ENCODE data around the gene HAS3.

HAS3 gene

GRCh38 chr16:69150146-69150865 lies 44.9 kb downstream of the HAS3 start:
- Histone ChIP-seq H3K4me1 (ENCODE audit: insufficient read depth, low read length) (no peaks in the 10 kb centered on the region), H2AFZ (ENCODE audit: low read depth, low read length) (no peak overlapping the region), H3K9me3 (ENCODE audit: low read length) (no peaks in the 10 kb centered on the region), H3K4me3 (ENCODE audit: low read length) (no peak overlapping the region), H3K27me3 (ENCODE audit: insufficient read depth, low read length) (no peaks in the 10 kb centered on the region), H3K36me3 (ENCODE audit: insufficient read depth, low read length) (peaks cover 56% of the 10 kb centered on the region)

DNA sequence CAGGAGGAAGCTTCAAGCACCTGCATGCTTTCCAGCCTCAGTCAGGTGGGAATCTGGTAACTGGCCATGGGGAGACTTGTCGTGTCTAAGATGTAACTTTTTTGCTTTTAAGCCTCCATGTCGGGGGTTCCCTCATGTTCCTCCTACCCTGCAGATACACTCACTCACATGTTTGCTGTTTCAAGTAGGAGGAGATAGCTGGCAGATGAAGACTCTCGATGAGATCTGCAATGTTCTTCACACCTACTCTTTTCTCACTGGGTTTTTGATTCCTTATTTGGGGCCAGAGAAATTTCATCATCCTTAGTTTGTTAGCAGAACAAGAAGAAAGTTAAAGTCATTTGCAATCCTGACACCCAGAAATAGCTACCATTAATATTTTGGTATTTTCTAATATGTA lies 51.7 kb downstream of the HAS3 start:
- no peaks in the 10 kb centered on the region for H3K9me3 ChIP-seq (ENCODE audit: low read length)
- H3K27me3 ChIP-seq (ENCODE audit: insufficient read depth, low read length): no peaks in the 10 kb centered on the region
- H3K4me3 ChIP-seq (ENCODE audit: low read length): no peak overlapping the region
- H3K4me1 ChIP-seq (ENCODE audit: insufficient read depth, low read length): no peaks in the 10 kb centered on the region
- peaks cover 78% of the 10 kb centered on the region for H3K36me3 ChIP-seq (ENCODE audit: insufficient read depth, low read length)
- no peak overlapping the region for H2AFZ ChIP-seq (ENCODE audit: low read depth, low read length)

GRCh38 chr16:69160192-69160591 lies 54.7 kb downstream of the HAS3 start:
- Histone ChIP-seq H3K4me1 (ENCODE audit: insufficient read depth, low read length) (no peaks in the 10 kb centered on the region), H3K4me3 (ENCODE audit: low read length) (no peak overlapping the region), H3K36me3 (ENCODE audit: insufficient read depth, low read length) (peaks cover 81% of the 10 kb centered on the region), H3K27me3 (ENCODE audit: insufficient read depth, low read length) (no peaks in the 10 kb centered on the region), H2AFZ (ENCODE audit: low read depth, low read length) (no peak overlapping the region), H3K9me3 (ENCODE audit: low read length) (no peaks in the 10 kb centered on the region)

GRCh38 chr16:69165584-69165983 lies 60.1 kb downstream of the HAS3 start:
- no peaks in the 10 kb centered on the region for H3K27me3 ChIP-seq (ENCODE audit: insufficient read depth, low read length)
- H3K4me1 ChIP-seq (ENCODE audit: insufficient read depth, low read length): no peaks in the 10 kb centered on the region
- no peak overlapping the region for H3K4me3 ChIP-seq (ENCODE audit: low read length)
- H3K9me3 ChIP-seq (ENCODE audit: low read length): no peaks in the 10 kb centered on the region
- H2AFZ ChIP-seq (ENCODE audit: low read depth, low read length): no peak overlapping the region
- peaks cover 86% of the 10 kb centered on the region for H3K36me3 ChIP-seq (ENCODE audit: insufficient read depth, low read length)

GRCh38 chr16:69166221-69166833 lies 60.9 kb downstream of the HAS3 start:
- Histone ChIP-seq H3K4me1 (ENCODE audit: insufficient read depth, low read length) (peaks cover 2% of the 10 kb centered on the region), H3K9me3 (ENCODE audit: low read length) (no peaks in the 10 kb centered on the region), H3K27me3 (ENCODE audit: insufficient read depth, low read length) (no peaks in the 10 kb centered on the region), H3K36me3 (ENCODE audit: insufficient read depth, low read length) (peaks cover 79% of the 10 kb centered on the region), H3K4me3 (ENCODE audit: low read length) (no peak overlapping the region), H2AFZ (ENCODE audit: low read depth, low read length) (no peak overlapping the region)

DNA sequence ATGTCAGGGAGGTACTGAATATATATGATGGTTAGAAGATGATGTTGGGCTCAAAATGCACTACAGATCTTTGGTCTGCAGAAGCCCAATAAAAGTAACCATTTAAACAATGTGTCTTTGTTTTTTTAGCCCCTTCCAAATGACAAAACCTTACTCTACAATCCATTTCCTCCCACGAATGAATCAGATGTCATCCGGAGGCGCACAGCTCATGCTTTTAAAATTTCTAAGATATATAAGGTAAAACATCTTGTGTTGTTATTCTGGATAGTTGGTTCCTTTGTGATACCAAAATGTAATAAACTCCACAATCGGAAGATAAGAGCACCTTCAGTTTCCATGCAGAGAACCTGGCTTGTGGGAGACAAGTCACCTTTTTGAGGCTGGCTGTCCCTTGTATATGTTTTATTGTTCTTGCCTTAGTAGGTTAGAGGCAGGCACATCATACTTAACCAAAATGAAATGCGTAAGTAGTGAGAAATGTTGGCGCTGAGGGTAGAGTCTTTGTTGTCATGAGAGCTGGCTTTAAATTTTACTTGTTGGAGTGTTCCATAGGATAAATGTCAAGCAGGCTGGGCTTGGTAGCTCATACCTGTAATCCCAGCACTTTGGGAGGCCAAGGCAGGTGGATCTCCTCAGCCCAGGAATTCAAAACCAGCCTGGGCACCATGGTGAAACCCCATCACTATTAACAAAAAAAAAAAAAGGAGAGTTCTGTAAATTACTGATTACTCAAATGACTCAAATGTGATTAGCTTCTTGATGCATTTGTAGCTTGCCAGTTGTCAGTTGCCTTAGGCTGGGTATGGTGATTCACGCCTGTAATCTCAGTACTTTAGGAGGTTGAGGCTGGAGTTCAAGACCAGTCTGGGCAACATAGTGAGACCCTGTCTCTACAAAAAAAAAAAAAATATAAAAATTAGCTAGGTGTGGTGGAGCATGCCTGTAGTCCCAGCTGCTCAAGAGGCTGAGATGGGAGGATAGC lies 61.8 kb downstream of the HAS3 start:
- no peak overlapping the region for H2AFZ ChIP-seq (ENCODE audit: low read depth, low read length)
- no peaks in the 10 kb centered on the region for H3K9me3 ChIP-seq (ENCODE audit: low read length)
- no peaks in the 10 kb centered on the region for H3K27me3 ChIP-seq (ENCODE audit: insufficient read depth, low read length)
- H3K4me3 ChIP-seq (ENCODE audit: low read length): no peak overlapping the region
- peaks cover 76% of the 10 kb centered on the region for H3K36me3 ChIP-seq (ENCODE audit: insufficient read depth, low read length)
- peaks cover 7% of the 10 kb centered on the region for H3K4me1 ChIP-seq (ENCODE audit: insufficient read depth, low read length)

Measured in neuron (in vitro differentiated cells).